ENCODE data around the gene GNG5.
"Not testable (repeated sequence)": the region's sequence is repeated elsewhere in the genome, so short reads cannot be mapped to it uniquely, and the experiment has no call there.

GNG5 gene

GRCh38 chr1:84462118-84462517 lies 44.3 kb downstream of the GNG5 start:
- Histone ChIP-seq H3K4me3 (ENCODE audit: low read length) (no peak overlapping the region), H3K27me3 (ENCODE audit: low read depth, low read length) (no peaks in the 10 kb centered on the region), H2AFZ (ENCODE audit: low read depth, low read length) (no peak overlapping the region), H4K20me1 (ENCODE audit: insufficient read depth, low read length) (no peaks in the 10 kb centered on the region), H3K27ac (ENCODE audit: low read length) (no peak overlapping the region), H3K4me1 (ENCODE audit: low read length) (no peaks in the 10 kb centered on the region), H3K9me3 (ENCODE audit: insufficient read depth, low read length) (no peaks in the 10 kb centered on the region), H3K9ac (ENCODE audit: low read length) (no peak overlapping the region), H3K79me2 (ENCODE audit: low read length) (no peaks in the 10 kb centered on the region), H3K36me3 (replicated peaks; ENCODE audit: low read depth, low read length) (no peaks in the 10 kb centered on the region), H3K4me2 (ENCODE audit: low read length) (no peak overlapping the region)
- TF ChIP-seq EZH2phosphoT487 (IDR thresholded peaks at IDR 0.05; ENCODE audit: low read depth) (no peak), CTCF (IDR thresholded peaks at IDR 0.05; ENCODE audit: low read depth, low read length) (no peak)

GRCh38 chr1:84452436-84452835 lies 53.9 kb downstream of the GNG5 start:
- H3K27ac ChIP-seq (ENCODE audit: low read length) = no peak overlapping the region
- H3K79me2 ChIP-seq (ENCODE audit: low read length) = no peaks in the 10 kb centered on the region
- no peak overlapping the region for H3K9ac ChIP-seq (ENCODE audit: low read length)
- no peak overlapping the region for H2AFZ ChIP-seq (ENCODE audit: low read depth, low read length)
- no peak for TF ChIP-seq EZH2phosphoT487 (IDR thresholded peaks at IDR 0.05; ENCODE audit: low read depth)
- TF ChIP-seq CTCF (IDR thresholded peaks at IDR 0.05; ENCODE audit: low read depth, low read length) = no peak
- H3K9me3 ChIP-seq (ENCODE audit: insufficient read depth, low read length) = no peaks in the 10 kb centered on the region
- H3K36me3 ChIP-seq (replicated peaks; ENCODE audit: low read depth, low read length) = no peaks in the 10 kb centered on the region
- no peaks in the 10 kb centered on the region for H4K20me1 ChIP-seq (ENCODE audit: insufficient read depth, low read length)
- H3K4me1 ChIP-seq (ENCODE audit: low read length) = no peaks in the 10 kb centered on the region
- H3K4me3 ChIP-seq (ENCODE audit: low read length) = no peak overlapping the region
- H3K27me3 ChIP-seq (ENCODE audit: low read depth, low read length) = 0 out of 2 replicates have a peak, but pooled peaks cover 4% of the 10 kb centered on the region
- H3K4me2 ChIP-seq (ENCODE audit: low read length) = no peak overlapping the region

- Histone ChIP-seq H3K9ac (ENCODE audit: low read length) (no peak overlapping the region), H3K4me3 (ENCODE audit: low read length) (no peak overlapping the region), H3K36me3 (replicated peaks; ENCODE audit: low read depth, low read length) (no peaks in the 10 kb centered on the region), H2AFZ (ENCODE audit: low read depth, low read length) (no peak overlapping the region), H3K27ac (ENCODE audit: low read length) (no peak overlapping the region), H3K4me1 (ENCODE audit: low read length) (no peaks in the 10 kb centered on the region), H3K9me3 (ENCODE audit: insufficient read depth, low read length) (no peaks in the 10 kb centered on the region), H3K27me3 (ENCODE audit: low read depth, low read length) (no peaks in the 10 kb centered on the region), H3K79me2 (ENCODE audit: low read length) (no peaks in the 10 kb centered on the region), H3K4me2 (ENCODE audit: low read length) (no peak overlapping the region), H4K20me1 (ENCODE audit: insufficient read depth, low read length) (no peaks in the 10 kb centered on the region)
- TF ChIP-seq CTCF (IDR thresholded peaks at IDR 0.05; ENCODE audit: low read depth, low read length) = no peak
- no peak for TF ChIP-seq EZH2phosphoT487 (IDR thresholded peaks at IDR 0.05; ENCODE audit: low read depth)
Observed at GRCh38 chr1:84450910-84451309, 55.5 kb downstream of the GNG5 start.

- not testable (repeated sequence) for H3K79me2 ChIP-seq (ENCODE audit: low read length)
Observed at GRCh38 chr1:84448704-84449103, 57.7 kb downstream of the GNG5 start.

More at GRCh38 chr1:84448704-84449103, 57.7 kb downstream of the GNG5 start:
- H3K27me3 ChIP-seq (ENCODE audit: low read depth, low read length); H3K4me2 ChIP-seq (ENCODE audit: low read length); H2AFZ ChIP-seq (ENCODE audit: low read depth, low read length); H3K9ac ChIP-seq (ENCODE audit: low read length); H3K4me1 ChIP-seq (ENCODE audit: low read length); H3K9me3 ChIP-seq (ENCODE audit: insufficient read depth, low read length); H3K27ac ChIP-seq (ENCODE audit: low read length); H3K4me3 ChIP-seq (ENCODE audit: low read length); H4K20me1 ChIP-seq (ENCODE audit: insufficient read depth, low read length); H3K36me3 ChIP-seq (replicated peaks; ENCODE audit: low read depth, low read length): not testable (repeated sequence)
